Measurements from ENCODE around the gene MAP4K1. TPM values are rescaled to one million over a fixed set of nuclear protein-coding genes. Genes with fewer than 3 reads are reported as not detected.

MAP4K1 gene
- total RNA-seq: 0.39 TPM in 1 of 2 replicates, not detected in the other

- no peak for DNase-seq (ENCODE audit: extremely low read depth, low read depth, low spot score)
Observed at GRCh38 chr19:38617764-38618589, at the start of gene MAP4K1. Gene MAP4K1 (minus strand): TSS chr19:38617953. CDS start chr19:38617895, 58 bp downstream.

- DNase-seq (ENCODE audit: extremely low read depth, low read depth, low spot score): no peak
Observed at GRCh38 chr19:38666663-38667511, 49.1 kb upstream of the MAP4K1 start.

- DNase-seq (ENCODE audit: extremely low read depth, low read depth, low spot score): no peak
Observed at GRCh38 chr19:38665950-38666662, 48.4 kb upstream of the MAP4K1 start.

- no peak for DNase-seq (ENCODE audit: extremely low read depth, low read depth, low spot score)
Observed at GRCh38 chr19:38665219-38665931, 47.6 kb upstream of the MAP4K1 start.

- no peak for DNase-seq (ENCODE audit: extremely low read depth, low read depth, low spot score)
Observed at GRCh38 chr19:38664503-38665211, 46.9 kb upstream of the MAP4K1 start.

- DNase-seq (ENCODE audit: extremely low read depth, low read depth, low spot score): no peak
Observed at GRCh38 chr19:38663957-38664502, 46.3 kb upstream of the MAP4K1 start.

GRCh38 chr19:38663156-38663651 lies 45.5 kb upstream of the MAP4K1 start:
- no peak for DNase-seq (ENCODE audit: extremely low read depth, low read depth, low spot score)

GRCh38 chr19:38662537-38663155 lies 44.9 kb upstream of the MAP4K1 start:
- no peak for DNase-seq (ENCODE audit: extremely low read depth, low read depth, low spot score)

GRCh38 chr19:38661996-38662395 lies 44.2 kb upstream of the MAP4K1 start:
- no peak for DNase-seq (ENCODE audit: extremely low read depth, low read depth, low spot score)

GRCh38 chr19:38661136-38661535 lies 43.4 kb upstream of the MAP4K1 start:
- no peak for DNase-seq (ENCODE audit: extremely low read depth, low read depth, low spot score)

- no peak for DNase-seq (ENCODE audit: extremely low read depth, low read depth, low spot score)
Observed at GRCh38 chr19:38660724-38661123, 43.0 kb upstream of the MAP4K1 start.

- DNase-seq (ENCODE audit: extremely low read depth, low read depth, low spot score): peak; percentile 94
Observed at GRCh38 chr19:38658462-38659306, 40.9 kb upstream of the MAP4K1 start.

- no peak for DNase-seq (ENCODE audit: extremely low read depth, low read depth, low spot score)
Observed at GRCh38 chr19:38657633-38658222, 40.0 kb upstream of the MAP4K1 start.

GRCh38 chr19:38656171-38656981 lies 38.6 kb upstream of the MAP4K1 start:
- DNase-seq (ENCODE audit: extremely low read depth, low read depth, low spot score): no peak

GRCh38 chr19:38655148-38655824 lies 37.5 kb upstream of the MAP4K1 start:
- no peak for DNase-seq (ENCODE audit: extremely low read depth, low read depth, low spot score)

- no peak for DNase-seq (ENCODE audit: extremely low read depth, low read depth, low spot score)
Observed at GRCh38 chr19:38654628-38655055, 36.9 kb upstream of the MAP4K1 start.
